A549 treated with ZK216348 at 1 μM for 4 hours (cell line): ENCODE measurements around the gene ST6GAL1. TPM values are rescaled to one million over a fixed set of nuclear protein-coding genes. Genes with fewer than 3 reads are reported as not detected.

Experiments
- total RNA-seq: library from RNA; stranded (reverse); fragments of 200-300 nt; extraction: Qiagen RNA extraction; gene quantifications from 5 replicates; pipeline ENCODE4 v1.2.3, GENCODE V29; 2022; ENCODE audit warnings: low read depth

Gene ST6GAL1
- total RNA-seq: 2.6 to 4.3 TPM (median 3.5 TPM) in 5 replicates

GRCh38 chr3:186930143-186930640 lies at the start of gene ST6GAL1:
Gene ST6GAL1 (plus strand): TSS chr3:186930526. CDS start chr3:187042704, 112,178 bp downstream.

Other genes starting within 250 kb of the ST6GAL1 start
- gene KNG1, start 213.2 kb upstream of the ST6GAL1 start, total RNA-seq: 0.09 TPM in 1 of 5 replicates, not detected in the others
- gene EIF4A2, start 146.9 kb upstream of the ST6GAL1 start, total RNA-seq: 124 to 142 TPM (median 141 TPM) in 5 replicates
- gene RFC4, start 124.0 kb upstream of the ST6GAL1 start, total RNA-seq: 43.9 to 76.3 TPM (median 48.5 TPM) in 5 replicates
- gene ADIPOQ, start 87.8 kb upstream of the ST6GAL1 start, total RNA-seq: not detected in 5 replicates
- 45.8 to 55.3 TPM (median 52.5 TPM) in 5 replicates for gene RPL39L, start 209.0 kb downstream of the ST6GAL1 start, total RNA-seq